K562 (cell line): Measurements from ENCODE around the gene RABGAP1. TPM values are rescaled to one million over a fixed set of nuclear protein-coding genes. Genes with fewer than 3 reads are reported as not detected.
A peak's percentile ranks its signal among the peaks of the same experiment; 100 is the strongest.

Experiments
- ATAC-seq: fragments of 200-7000 bp; cut with Tn5 transposase; 3 replicates; pipeline ENCODE4 v1.9.1; 2020; ENCODE audit warnings: moderate library complexity
- BruUV-seq: library from RNA; stranded (reverse); fragments of 400-500 nt; replicated peaks from 2 replicates; lab custom pipeline; 2021; lab: Mats Ljungman, UMichigan
- CTCF ChIA-PET: fragments of 300-600 bp; formaldehyde crosslinking; extraction: SDS; loops from one replicate; lab custom pipeline; 2021; ENCODE audit warnings: low intra/inter-chr PET ratio; lab: Yijun Ruan, JAX
- POLR2A ChIA-PET: fragments of 300-600, 350-650 bp; sonication (Branson Sonifier 250); formaldehyde crosslinking; extraction: SDS; loops from one replicate; lab custom pipeline; 2021; ENCODE audit warnings: antibody characterized with exemption, inconsistent platforms; lab: Yijun Ruan, JAX
- DNase-seq, 4 experiments: peaks; one replicate each; pipeline versions ENCODE4 v3.0.0 to v3.0.0-alpha.2; 2011 to 2018; ENCODE audit warnings: low spot score in 3 of 4, mixed read lengths in 3 of 4; ENCODE audit errors: extremely low read depth in 1 of 4
- FAIRE-seq: peaks from 2 replicates; lab custom pipeline; 2011; peaks lifted over from hg19 to GRCh38; lab: Jason Lieb, UNC
- H2AFZ ChIP-seq: 2 replicates; pipeline ENCODE4 v1.6.0; 2011; ENCODE audit warnings: low read depth, low read length, control low read depth, inconsistent platforms
- H3K27ac ChIP-seq: fragments of 200-600 bp; 3 replicates; pipeline ENCODE4 v1.8.0; 2011; ENCODE audit warnings: low read depth, mild to moderate bottlenecking, control low read depth, inconsistent platforms, low read length, moderate library complexity, mixed read lengths; ENCODE audit errors: extremely low read depth
- H3K27me3 ChIP-seq, 2 experiments: fragments of 300-600 bp in 1 of 2; 2 replicates in 1 of 2; 3 replicates in 1 of 2; pipeline versions ENCODE4 v1.6.0 to v1.8.0; 2011; ENCODE audit warnings: inconsistent platforms in 2 of 2, low read length in 2 of 2, mild to moderate bottlenecking in 1 of 2, mixed read lengths in 1 of 2, moderate library complexity in 1 of 2; ENCODE audit not compliant: control insufficient read depth in 2 of 2, insufficient read depth in 2 of 2
- H3K36me3 ChIP-seq: fragments of 300-600 bp; 3 replicates; pipeline ENCODE4 v1.8.0; 2011; ENCODE audit warnings: mild to moderate bottlenecking, low read length, inconsistent platforms; ENCODE audit not compliant: control insufficient read depth, insufficient read depth
- H3K4me1 ChIP-seq, 2 experiments: fragments of 200-600 bp in 1 of 2; replicated peaks in 1 of 2; 2 replicates in 1 of 2; 3 replicates in 1 of 2; pipeline versions ENCODE4 v1.5.1 to v1.8.0; 2011; ENCODE audit warnings: inconsistent platforms in 2 of 2, low read length in 2 of 2, mild to moderate bottlenecking in 1 of 2, mixed read lengths in 1 of 2, moderate library complexity in 1 of 2; ENCODE audit not compliant: control insufficient read depth in 2 of 2, insufficient read depth in 2 of 2
- H3K4me2 ChIP-seq: 2 replicates; pipeline ENCODE4 v1.6.1; 2011; ENCODE audit warnings: low read length, control low read depth, inconsistent platforms, mixed read lengths; ENCODE audit not compliant: insufficient read depth
- H3K4me3 ChIP-seq: fragments of 200-600 bp; sonication (generic), shearing (Covaris generic); 2 replicates; pipeline ENCODE4 v1.5.1; 2016; ENCODE audit warnings: control low read depth, inconsistent platforms
- H3K79me2 ChIP-seq: fragments of 200-600 bp; 3 replicates; pipeline ENCODE4 v1.8.0; 2011; ENCODE audit warnings: low read length, inconsistent platforms; ENCODE audit not compliant: control insufficient read depth, insufficient read depth
- H3K9ac ChIP-seq, 2 experiments: 2 replicates each; pipeline versions ENCODE4 v1.6.0 to v1.6.1; 2011; ENCODE audit warnings: low read depth in 2 of 2, low read length in 2 of 2, control low read depth in 1 of 2, inconsistent platforms in 1 of 2, mild to moderate bottlenecking in 1 of 2, mixed read lengths in 1 of 2; ENCODE audit not compliant: insufficient read depth in 1 of 2
- H3K9me1 ChIP-seq: one replicate; pipeline ENCODE4 v1.6.0; 2011; ENCODE audit warnings: inconsistent platforms, mild to moderate bottlenecking, low read length, moderate library complexity; ENCODE audit not compliant: control insufficient read depth, insufficient read depth
- H3K9me3 ChIP-seq: replicated peaks from 2 replicates; pipeline ENCODE4 v1.5.1; 2011; ENCODE audit warnings: low read depth, low read length, inconsistent platforms; ENCODE audit not compliant: control insufficient read depth, insufficient read depth
- H4K20me1 ChIP-seq: replicated peaks from 2 replicates; pipeline ENCODE4 v1.6.1; 2011; ENCODE audit warnings: low read length, inconsistent platforms, mixed read lengths; ENCODE audit not compliant: control insufficient read depth, insufficient read depth
- ATF3 ChIP-seq, 2 experiments: fragments of 450-650 bp in 1 of 2; sonication (generic) in 1 of 2; formaldehyde crosslinking in 1 of 2; IDR thresholded peaks in 1 of 2; conservative IDR thresholded peaks in 1 of 2; 2 replicates each; pipeline versions ENCODE4 v1.6.1 to v1.8.1; 2016 to 2023; ENCODE audit warnings: mild to moderate bottlenecking in 2 of 2, moderate library complexity in 2 of 2, inconsistent platforms in 1 of 2, missing genetic modification reagents in 1 of 2
- ELF2 ChIP-seq: fragments of 250-450 bp; sonication (Bioruptor Pico); IDR thresholded peaks from 2 replicates; pipeline ENCODE4 v1.5.0; 2021; ENCODE audit warnings: mild to moderate bottlenecking
- FOXM1 ChIP-seq, 2 experiments: fragments of 450-650 bp in 1 of 2; sonication (generic) in 1 of 2; formaldehyde crosslinking in 1 of 2; IDR thresholded peaks; 2 replicates each; pipeline versions ENCODE4 v1.6.1 to v1.9.0; 2017 to 2022; ENCODE audit warnings: low read depth in 2 of 2, mild to moderate bottlenecking in 2 of 2, missing genetic modification reagents in 1 of 2, moderate library complexity in 1 of 2
- HCFC1 ChIP-seq: IDR thresholded peaks from 2 replicates; pipeline ENCODE4 v1.6.1; 2012; ENCODE audit warnings: low read depth, low read length, improper control_type of control experiment
- KDM1A ChIP-seq, 2 experiments: fragments of 450-650 bp; IDR thresholded peaks; 2 replicates each; pipeline ENCODE4 v1.6.1; 2016; ENCODE audit warnings: mild to moderate bottlenecking in 2 of 2
- KDM4B ChIP-seq, 2 experiments: fragments of 450-650 bp in 1 of 2; sonication (generic) in 1 of 2; IDR thresholded peaks; 2 replicates each; pipeline ENCODE4 v1.6.1; 2016 to 2017; ENCODE audit warnings: borderline replicate concordance in 2 of 2, antibody characterized with exemption in 1 of 2, low read depth in 1 of 2, mild to moderate bottlenecking in 1 of 2
- NR2C2 ChIP-seq, 2 experiments: fragments of 200-800 bp in 1 of 2; sonication (Bioruptor generic) in 1 of 2; sonication (generic) in 1 of 2; formaldehyde crosslinking in 1 of 2; IDR thresholded peaks; 2 replicates each; pipeline versions ENCODE4 v1.6.1 to v1.8.0; 2016 to 2022; ENCODE audit warnings: mild to moderate bottlenecking in 1 of 2, missing compliant biosample characterization in 1 of 2, missing genetic modification characterization in 1 of 2, missing genetic modification reagents in 1 of 2
- PREB ChIP-seq: sonication (generic); formaldehyde crosslinking; IDR thresholded peaks from 2 replicates; pipeline ENCODE4 v1.8.1; 2023; ENCODE audit warnings: mild to moderate bottlenecking, missing genetic modification reagents
- RCOR1 ChIP-seq, 2 experiments: IDR thresholded peaks; 2 replicates each; pipeline ENCODE4 v1.6.1; 2012; ENCODE audit warnings: low read depth in 2 of 2, low read length in 2 of 2, borderline replicate concordance in 1 of 2, improper control_type of control experiment in 1 of 2
- TEAD4 ChIP-seq, 2 experiments: sonication (generic) in 1 of 2; formaldehyde crosslinking in 1 of 2; IDR thresholded peaks; 2 replicates each; pipeline versions ENCODE4 v1.6.1 to v1.8.0; 2012 to 2022; ENCODE audit warnings: borderline replicate concordance in 1 of 2, inconsistent platforms in 1 of 2, low read length in 1 of 2, mild to moderate bottlenecking in 1 of 2, missing genetic modification reagents in 1 of 2
- ZBTB1 ChIP-seq: sonication (generic); formaldehyde crosslinking; IDR thresholded peaks from 2 replicates; pipeline ENCODE4 v1.8.1; 2023; ENCODE audit warnings: missing genetic modification reagents, low read depth, mild to moderate bottlenecking, borderline replicate concordance
- ZEB2 ChIP-seq: fragments of 450-650 bp; IDR thresholded peaks from 2 replicates; pipeline ENCODE4 v1.6.1; 2016
- ZNF57 ChIP-seq: fragments of 450-650 bp; formaldehyde crosslinking; IDR thresholded peaks from 2 replicates; pipeline ENCODE4 v1.4.0; 2020; ENCODE audit warnings: mild to moderate bottlenecking, moderate library complexity
- ZSCAN29 ChIP-seq: fragments of 450-650 bp; IDR thresholded peaks from 2 replicates; pipeline ENCODE4 v1.6.1; 2017
- WGBS: fragments of 100-300 bp; shearing (Covaris generic); methylation state at CpG from one replicate; pipeline ENCODE4 v1.1.6; 2016; ENCODE audit warnings: low coverage, mixed read lengths; ENCODE audit not compliant: insufficient coverage; ENCODE audit errors: missing lambda C conversion rate; 5-methylcytosine and 5-hydroxymethylcytosine counted together
- in situ Hi-C: fragments of 300-500 bp; cut with MboI; formaldehyde crosslinking; loops from 4 replicates; pipeline ENCODE4 v1.15.0; 2018; ENCODE audit warnings: inconsistent platforms, mixed read lengths
- intact Hi-C: fragments of 100-400 bp; cut with micrococcal nuclease; formaldehyde crosslinking; loops from 2 replicates; pipeline ENCODE4 v1.14.2; 2022
- polyA plus RNA-seq, 8 experiments: library from polyadenylated mRNA; depleted of rRNA in 4 of 8; stranded (reverse) in 5 of 8; unstranded in 3 of 8; fragments of >200 nt; fragmentation: Nextera tagmentation in 2 of 8; fragmentation: Illumina TruSeq in 1 of 8; extraction: Ambion mirVana in 2 of 8; extraction: Trizol in 1 of 8; gene quantifications; 2 replicates each; pipeline versions ENCODE4 v1.2.1 to v1.2.3, GENCODE V29; 2011 to 2014; ENCODE audit warnings: inconsistent platforms in 1 of 8, missing spikeins in 1 of 8
- total RNA-seq, 7 experiments: library from RNA; depleted of rRNA in 6 of 7; stranded (reverse); fragments of >200 nt in 6 of 7; fragmentation: Illumina TruSeq in 2 of 7; extraction: Trizol in 2 of 7; gene quantifications; 2 replicates each; pipeline versions ENCODE4 v1.2.1 to v1.2.3, GENCODE V29; 2011 to 2021; ENCODE audit warnings: low replicate concordance in 1 of 7
- TF ChIP-seq, protein P1 (sequence below): fragments of 450-650 bp; IDR thresholded peaks from 2 replicates; pipeline ENCODE4 v1.6.1; 2016; ENCODE audit warnings: missing biosample characterization, missing genetic modification characterization
- TF ChIP-seq, protein P2 (sequence below): fragments of 250-450 bp; sonication (Bioruptor Pico); IDR thresholded peaks from 2 replicates; pipeline ENCODE4 v1.8.0; 2021; ENCODE audit warnings: borderline replicate concordance, mild to moderate bottlenecking, moderate library complexity; ENCODE audit not compliant: poor library complexity, severe bottlenecking

Gene RABGAP1
- total and polyA plus RNA-seq, 9 of the 15 experiments (the other 6 are each of a cell fraction or from before 2014, with no cell fraction given), result 1.5 to 22.7 (median 13.1) TPM

DNA sequence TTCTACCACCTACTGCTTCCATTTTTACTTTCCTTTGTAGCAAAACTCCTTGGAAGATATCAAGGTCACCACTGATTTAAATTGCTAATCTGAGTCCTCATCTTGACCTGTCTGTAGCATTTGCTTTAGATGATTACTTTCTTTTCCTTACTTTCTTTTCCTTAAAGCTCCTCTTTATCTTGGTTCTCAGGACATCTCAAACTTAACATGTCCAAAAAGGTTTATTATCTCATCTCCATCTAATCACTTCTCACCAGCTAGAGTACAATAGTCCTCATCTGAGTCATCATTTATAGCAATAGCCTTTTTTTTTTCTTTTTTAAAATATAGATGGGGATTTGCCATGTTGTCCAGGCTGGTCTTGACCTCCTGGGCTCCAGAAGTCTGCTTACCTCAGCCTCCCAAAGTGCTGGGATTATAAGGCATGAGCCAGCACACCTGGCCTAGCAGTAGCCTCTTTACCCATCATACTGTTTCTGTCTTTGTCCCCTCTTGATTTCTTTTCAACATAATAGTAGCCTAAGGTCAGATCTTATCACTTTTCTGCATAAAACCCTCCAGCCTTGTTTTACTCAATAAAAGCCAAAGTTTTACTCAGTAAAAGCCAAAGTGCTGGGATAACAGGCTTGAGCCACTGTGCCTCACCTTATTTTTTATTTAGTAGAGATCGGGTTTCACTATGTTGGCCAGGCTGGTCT, 59.7 kb downstream of the RABGAP1 start:
- ATAC-seq (no peak; the same call in 2 of the 3 replicates), DNase-seq (peak in 1 of 4 experiments; percentile 21), FAIRE-seq (no peak)
- 82% methylated on average over 1 of the region's 1 CpG for WGBS
- BruUV-seq, result no TSS peak
- Histone ChIP-seq H3K4me1 (peaks cover 7 to 24% of the 10 kb centered on the region in 2 experiments; a peak in 4 of 5 replicates), H3K27me3 (no peaks in the 10 kb centered on the region), H3K4me2 (no peak overlapping the region), H3K4me3 (no peak overlapping the region), H3K79me2 (no peaks in the 10 kb centered on the region), H3K36me3 (peaks cover 27% of the 10 kb centered on the region; the same call in 2 of the 3 replicates), H4K20me1 (no peaks in the 10 kb centered on the region), H3K9ac (no peak overlapping the region), H3K9me3 (no peaks in the 10 kb centered on the region), H2AFZ (no peak overlapping the region), H3K9me1 (no peaks in the 10 kb centered on the region), H3K27ac (no peak overlapping the region)
- intact Hi-C loops (loop anchor here (5.0 kb wide), 1 partner anchor 173 kb away; the partner anchor contains the start of gene PDCL), in situ Hi-C loops (no loop called here)
- CTCF ChIA-PET, result no interaction called here
- POLR2A ChIA-PET, result interaction anchor here (0.6 kb wide), 1 partner anchor 195 kb away, joined by 3 read pairs; no protein-coding TSS in a partner anchor
- TF ChIP-seq HCFC1 (no peak), RCOR1 (IDR thresholded peaks at IDR 0.05; ENCODE audit: borderline replicate concordance in 1 of 2, low read depth in 2 of 2, low read length in 2 of 2) (peak in 1 of 2 experiments; percentile 64; a peak in 1 of 4 replicates), FOXM1 (IDR thresholded peaks at IDR 0.05; ENCODE audit: low read depth) (peak; percentile 37; the same call in 1 of the 2 replicates), FOXM1 (CRISPR knock-in tag; IDR thresholded peaks at IDR 0.05; ENCODE audit: low read depth) (no peak), TEAD4 (IDR thresholded peaks at IDR 0.05; ENCODE audit: low read length) (peak; percentile 74), TEAD4 (CRISPR knock-in tag; IDR thresholded peaks at IDR 0.05; ENCODE audit: borderline replicate concordance) (no peak), KDM4B (IDR thresholded peaks at IDR 0.05; ENCODE audit: borderline replicate concordance in 2 of 2, low read depth in 1 of 2) (no peak), PREB (no peak), ZNF57 (CRISPR knock-in tag) (no peak), ATF3 (IDR thresholded peaks at IDR 0.05) (peak; percentile 75), ATF3 (CRISPR knock-in tag; conservative IDR thresholded peaks at IDR 0.05) (no peak), ZBTB1 (CRISPR knock-in tag) (no peak), ZSCAN29 (no peak), KDM1A (IDR thresholded peaks at IDR 0.05) (peak; percentile 66 to 67), ELF2 (CRISPR knock-in tag) (no peak), ZEB2 (peak; percentile 53; the same call in 1 of the 2 replicates), NR2C2 (CRISPR knock-in tag; IDR thresholded peaks at IDR 0.05) (no peak), NR2C2 (tag; IDR thresholded peaks at IDR 0.05) (peak; percentile 29; the same call in 1 of the 2 replicates)
- TF ChIP-seq, protein P1, sequence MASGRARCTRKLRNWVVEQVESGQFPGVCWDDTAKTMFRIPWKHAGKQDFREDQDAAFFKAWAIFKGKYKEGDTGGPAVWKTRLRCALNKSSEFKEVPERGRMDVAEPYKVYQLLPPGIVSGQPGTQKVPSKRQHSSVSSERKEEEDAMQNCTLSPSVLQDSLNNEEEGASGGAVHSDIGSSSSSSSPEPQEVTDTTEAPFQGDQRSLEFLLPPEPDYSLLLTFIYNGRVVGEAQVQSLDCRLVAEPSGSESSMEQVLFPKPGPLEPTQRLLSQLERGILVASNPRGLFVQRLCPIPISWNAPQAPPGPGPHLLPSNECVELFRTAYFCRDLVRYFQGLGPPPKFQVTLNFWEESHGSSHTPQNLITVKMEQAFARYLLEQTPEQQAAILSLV (tag), result no peak
- TF ChIP-seq, protein P2, sequence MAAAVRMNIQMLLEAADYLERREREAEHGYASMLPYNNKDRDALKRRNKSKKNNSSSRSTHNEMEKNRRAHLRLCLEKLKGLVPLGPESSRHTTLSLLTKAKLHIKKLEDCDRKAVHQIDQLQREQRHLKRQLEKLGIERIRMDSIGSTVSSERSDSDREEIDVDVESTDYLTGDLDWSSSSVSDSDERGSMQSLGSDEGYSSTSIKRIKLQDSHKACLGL (CRISPR knock-in tag), result no peak
